GM12878 (cell line): ENCODE results near the gene LONRF2. TPM values are rescaled to one million over a fixed set of nuclear protein-coding genes. Genes with fewer than 3 reads are reported as not detected.

Source experiments
- ATAC-seq: fragments of 200-7000 bp; cut with Tn5 transposase; 3 replicates; pipeline ENCODE4 v1.9.1; 2020; ENCODE audit warnings: mild to moderate bottlenecking, moderate library complexity
- BruUV-seq: library from RNA; stranded (reverse); fragments of 400-500 nt; replicated peaks from 2 replicates; lab custom pipeline; 2021; lab: Mats Ljungman, UMichigan
- CTCF ChIA-PET: fragments of 300-600 bp; sonication (Branson Sonifier 250); formaldehyde crosslinking; extraction: SDS; loops from one replicate; lab custom pipeline; 2021; ENCODE audit warnings: inconsistent platforms; lab: Yijun Ruan, JAX
- POLR2A ChIA-PET: fragments of 350-600 bp; formaldehyde crosslinking; extraction: SDS; loops from one replicate; lab custom pipeline; 2021; ENCODE audit warnings: inconsistent platforms; lab: Charles Lee
- RAD21 ChIA-PET: fragments of 300-600 bp; sonication (Branson Sonifier 250); formaldehyde crosslinking; loops from one replicate; lab custom pipeline; 2023; ENCODE audit warnings: antibody characterized with exemption; ENCODE audit not compliant: unreplicated experiment; lab: Charles Lee
- SMC1A ChIA-PET: fragments of 300-600 bp; sonication (Branson Sonifier 250); formaldehyde crosslinking; loops from one replicate; lab custom pipeline; 2023; ENCODE audit not compliant: unreplicated experiment, uncharacterized antibody; lab: Charles Lee
- DNase-seq: peaks from one replicate; pipeline ENCODE4 v3.0.0-alpha.2; 2011; ENCODE audit warnings: low read depth, low spot score
- FAIRE-seq: peaks from 3 replicates; lab custom pipeline; 2011; peaks lifted over from hg19 to GRCh38; lab: Jason Lieb, UNC
- H2AFZ ChIP-seq: 2 replicates; pipeline ENCODE4 v1.6.0; 2011; ENCODE audit warnings: low read depth, low read length, control low read depth; ENCODE audit not compliant: control insufficient read depth
- H3K27ac ChIP-seq: 2 replicates; pipeline ENCODE4 v1.5.1; 2011; ENCODE audit warnings: control low read depth; ENCODE audit not compliant: control insufficient read depth, insufficient read depth
- H3K27me3 ChIP-seq, 2 experiments: replicated peaks in 1 of 2; 2 replicates each; pipeline versions ENCODE4 v1.6.0 to v1.6.1; 2011; ENCODE audit warnings: low read length in 1 of 2; ENCODE audit not compliant: control insufficient read depth in 2 of 2, insufficient read depth in 2 of 2
- H3K36me3 ChIP-seq, 2 experiments: 2 replicates each; pipeline ENCODE4 v1.5.1; 2011; ENCODE audit warnings: low read length in 1 of 2; ENCODE audit not compliant: control insufficient read depth in 2 of 2, insufficient read depth in 2 of 2
- H3K4me1 ChIP-seq: 2 replicates; pipeline ENCODE4 v1.6.1; 2011; ENCODE audit warnings: mild to moderate bottlenecking, low read length, moderate library complexity, mixed read lengths; ENCODE audit not compliant: control insufficient read depth, insufficient read depth
- H3K4me2 ChIP-seq: 2 replicates; pipeline ENCODE4 v1.6.0; 2011; ENCODE audit warnings: control low read depth; ENCODE audit not compliant: control insufficient read depth, insufficient read depth
- H3K4me3 ChIP-seq: fragments of 200-600 bp; sonication (generic); 2 replicates; pipeline ENCODE4 v1.5.1; 2016
- H3K79me2 ChIP-seq: 2 replicates; pipeline ENCODE4 v1.6.0; 2011; ENCODE audit warnings: low read length; ENCODE audit not compliant: control insufficient read depth, insufficient read depth
- H3K9ac ChIP-seq: 2 replicates; pipeline ENCODE4 v1.8.0; 2011; ENCODE audit warnings: low read length, control low read depth, mixed read lengths; ENCODE audit not compliant: control insufficient read depth, insufficient read depth
- H3K9me3 ChIP-seq: replicated peaks from 3 replicates; pipeline ENCODE4 v1.5.1; 2011; ENCODE audit warnings: mild to moderate bottlenecking, low read length; ENCODE audit not compliant: control insufficient read depth, insufficient read depth
- H4K20me1 ChIP-seq: 2 replicates; pipeline ENCODE4 v1.6.0; 2011; ENCODE audit not compliant: control insufficient read depth, insufficient read depth
- ATF7 ChIP-seq: fragments of 450-650 bp; IDR thresholded peaks from 2 replicates; pipeline ENCODE4 v1.6.1; 2016; ENCODE audit warnings: low read depth, mild to moderate bottlenecking
- BACH1 ChIP-seq: fragments of 450-650 bp; IDR thresholded peaks from 2 replicates; pipeline ENCODE4 v1.6.1; 2017; ENCODE audit warnings: mild to moderate bottlenecking, borderline replicate concordance
- BCL3 ChIP-seq: IDR thresholded peaks from 2 replicates; pipeline ENCODE4 v1.6.1; 2011; ENCODE audit warnings: borderline replicate concordance, low read depth, mild to moderate bottlenecking, moderate library complexity, low read length; ENCODE audit not compliant: insufficient read depth, poor library complexity, severe bottlenecking
- DPF2 ChIP-seq: fragments of 450-650 bp; IDR thresholded peaks from 2 replicates; pipeline ENCODE4 v1.6.1; 2017; ENCODE audit warnings: mild to moderate bottlenecking
- EGR1 ChIP-seq, 2 experiments: IDR thresholded peaks; 1 replicate in 1 of 2; 2 replicates in 1 of 2; pipeline ENCODE4 v1.6.1; 2011 to 2012; ENCODE audit warnings: low read depth in 2 of 2, low read length in 2 of 2, borderline replicate concordance in 1 of 2, mild to moderate bottlenecking in 1 of 2, moderate library complexity in 1 of 2
- ESRRA ChIP-seq: IDR thresholded peaks from 2 replicates; pipeline ENCODE4 v1.6.1; 2012; ENCODE audit warnings: mild to moderate bottlenecking, low read length, improper control_type of control experiment
- KLF5 ChIP-seq: fragments of 450-650 bp; IDR thresholded peaks from 2 replicates; pipeline ENCODE4 v1.6.1; 2014; ENCODE audit warnings: mild to moderate bottlenecking; ENCODE audit not compliant: partially characterized antibody
- LARP7 ChIP-seq: fragments of 450-650 bp; IDR thresholded peaks from 2 replicates; pipeline ENCODE4 v1.6.1; 2017; ENCODE audit warnings: mild to moderate bottlenecking
- PKNOX1 ChIP-seq: fragments of 450-650 bp; IDR thresholded peaks from 2 replicates; pipeline ENCODE4 v1.6.1; 2016; ENCODE audit warnings: mild to moderate bottlenecking
- POLR2AphosphoS5 ChIP-seq: IDR thresholded peaks from 2 replicates; pipeline ENCODE4 v1.6.1; 2011; ENCODE audit warnings: mild to moderate bottlenecking, low read length, inconsistent platforms
- RB1 ChIP-seq: fragments of 450-650 bp; formaldehyde crosslinking; IDR thresholded peaks from 2 replicates; pipeline ENCODE4 v1.6.1; 2017; ENCODE audit warnings: mild to moderate bottlenecking, borderline replicate concordance
- SKIL ChIP-seq: fragments of 450-650 bp; IDR thresholded peaks from 2 replicates; pipeline ENCODE4 v1.6.1; 2017; ENCODE audit warnings: mild to moderate bottlenecking, low read depth, inconsistent platforms; ENCODE audit not compliant: poor library complexity, severe bottlenecking
- SPI1 ChIP-seq: IDR thresholded peaks from 2 replicates; pipeline ENCODE4 v1.6.1; 2011; ENCODE audit warnings: low read depth, mild to moderate bottlenecking, low read length, moderate library complexity, borderline replicate concordance; ENCODE audit not compliant: insufficient read depth
- SRF ChIP-seq, 2 experiments: IDR thresholded peaks; 2 replicates each; pipeline ENCODE4 v1.6.1; 2011; ENCODE audit warnings: low read depth in 2 of 2, low read length in 2 of 2, mild to moderate bottlenecking in 1 of 2, moderate library complexity in 1 of 2
- SUPT20H ChIP-seq: IDR thresholded peaks from 2 replicates; pipeline ENCODE4 v1.6.1; 2011; ENCODE audit warnings: low read depth, mild to moderate bottlenecking, low read length, moderate library complexity, borderline replicate concordance; ENCODE audit not compliant: control insufficient read depth
- ZNF207 ChIP-seq: fragments of 450-650 bp; IDR thresholded peaks from 2 replicates; pipeline ENCODE4 v1.6.1; 2014; ENCODE audit warnings: antibody characterized with exemption, mild to moderate bottlenecking, borderline replicate concordance
- ZNF274 ChIP-seq: IDR thresholded peaks from one replicate; pipeline ENCODE4 v1.8.0; 2011; ENCODE audit not compliant: insufficient read length, insufficient read depth
- ZNF622 ChIP-seq: fragments of 450-650 bp; IDR thresholded peaks from 2 replicates; pipeline ENCODE4 v1.6.1; 2017; ENCODE audit warnings: mild to moderate bottlenecking, inconsistent platforms
- WGBS: methylation state at CpG from one replicate; pipeline ENCODE4 v1.1.6; 2016; ENCODE audit warnings: low lambda C conversion rate; ENCODE audit not compliant: insufficient replicate concordance, insufficient coverage; ENCODE audit errors: missing lambda C conversion rate; 5-methylcytosine and 5-hydroxymethylcytosine counted together
- in situ Hi-C: fragments of 300-500 bp; cut with MboI; formaldehyde crosslinking; loops from 9 replicates; pipeline ENCODE4 v1.14.3; 2018; ENCODE audit warnings: mixed read lengths
- intact Hi-C: fragments of 100-400 bp; cut with micrococcal nuclease; formaldehyde crosslinking; loops from one replicate; pipeline ENCODE4 v1.14.2; 2022; ENCODE audit not compliant: unreplicated experiment
- polyA plus RNA-seq, 11 experiments: library from polyadenylated mRNA; depleted of rRNA in 4 of 11; unstranded in 6 of 11; stranded (reverse) in 5 of 11; fragments of >200 nt; fragmentation: Nextera tagmentation in 4 of 11; fragmentation: Illumina TruSeq in 1 of 11; extraction: Ambion mirVana in 4 of 11; extraction: Trizol in 1 of 11; gene quantifications; 1 replicate in 1 of 11; 2 replicates in 10 of 11; pipeline versions ENCODE4 v1.2.1 to v1.2.3, GENCODE V29; 2011 to 2016; ENCODE audit warnings: inconsistent platforms in 2 of 11, missing spikeins in 2 of 11, low read depth in 1 of 11
- total RNA-seq, 4 experiments: library from RNA; depleted of rRNA in 3 of 4; stranded (reverse); fragments of >200 nt in 3 of 4; fragmentation: Illumina TruSeq in 1 of 4; extraction: Trizol in 1 of 4; gene quantifications; 2 replicates each; pipeline versions ENCODE4 v1.2.1 to v1.2.3, GENCODE V29; 2013 to 2021

The LONRF2 gene
- total and polyA plus RNA-seq, 10 of the 15 experiments (the other 5 are each of a cell fraction or from before 2014, with no cell fraction given), result under 0.01 to 0.04 (median 0.01) TPM; not detected in 4

- no peak for TF ChIP-seq POLR2AphosphoS5
- no peak for TF ChIP-seq ZNF274
- no peak for TF ChIP-seq BACH1
These were observed 61.3 kb downstream of the LONRF2 start (continued) for GRCh38 chr2:100260712-100261620.

- no peaks in the 10 kb centered on the region for H3K79me2 ChIP-seq
- intact Hi-C loops (no loop called here), in situ Hi-C loops (no loop called here)
- ChIA-PET RAD21 (interaction anchor here (6.4 kb wide), 1 partner anchor 122 kb away, joined by 75 read pairs; no protein-coding TSS in a partner anchor), SMC1A (interaction anchor here (0.8 kb wide), 1 partner anchor 122 kb away, joined by 3 read pairs; no protein-coding TSS in a partner anchor), POLR2A (no interaction called here), CTCF (interaction anchor here (6.7 kb wide), 1 partner anchor 122 kb away, joined by 156 read pairs; no protein-coding TSS in a partner anchor)
- DNase-seq (no peak), ATAC-seq (no peak), FAIRE-seq (no peak)
- 28% methylated on average over 8 of the region's 8 CpGs for WGBS
- H3K4me3 ChIP-seq, result no peak overlapping the region
- BruUV-seq, result no TSS peak
- H3K4me2 ChIP-seq, result no peak overlapping the region
- H3K36me3 ChIP-seq, result no peaks in the 10 kb centered on the region
- no peaks in the 10 kb centered on the region for H3K4me1 ChIP-seq
- H2AFZ ChIP-seq, result no peak overlapping the region
- H4K20me1 ChIP-seq, result no peaks in the 10 kb centered on the region; the same call in 1 of the 2 replicates
- no peak overlapping the region for H3K9ac ChIP-seq
- no peaks in the 10 kb centered on the region; a peak in 1 of 4 replicates for H3K27me3 ChIP-seq
- no peaks in the 10 kb centered on the region for H3K9me3 ChIP-seq
- no peak overlapping the region for H3K27ac ChIP-seq
- no peak for TF ChIP-seq EGR1 (IDR thresholded peaks at IDR 0.05; ENCODE audit: borderline replicate concordance in 1 of 2, low read depth in 2 of 2, low read length in 2 of 2)
- TF ChIP-seq SUPT20H, result no peak
- no peak for TF ChIP-seq SPI1
- no peak for TF ChIP-seq BCL3
- TF ChIP-seq DPF2, result no peak
- no peak for TF ChIP-seq PKNOX1
- TF ChIP-seq SRF (IDR thresholded peaks at IDR 0.05; ENCODE audit: low read depth in 2 of 2, low read length in 2 of 2), result no peak
- no peak for TF ChIP-seq LARP7
- no peak for TF ChIP-seq RB1
- no peak for TF ChIP-seq KLF5
- no peak for TF ChIP-seq ATF7
- TF ChIP-seq SKIL, result no peak
- no peak for TF ChIP-seq ZNF207
- TF ChIP-seq ESRRA, result no peak
- TF ChIP-seq ZNF622, result no peak
These were observed 63.2 kb downstream of the LONRF2 start for GRCh38 chr2:100259106-100259505.
